ENCODE data around the gene LIN37.

DNA sequence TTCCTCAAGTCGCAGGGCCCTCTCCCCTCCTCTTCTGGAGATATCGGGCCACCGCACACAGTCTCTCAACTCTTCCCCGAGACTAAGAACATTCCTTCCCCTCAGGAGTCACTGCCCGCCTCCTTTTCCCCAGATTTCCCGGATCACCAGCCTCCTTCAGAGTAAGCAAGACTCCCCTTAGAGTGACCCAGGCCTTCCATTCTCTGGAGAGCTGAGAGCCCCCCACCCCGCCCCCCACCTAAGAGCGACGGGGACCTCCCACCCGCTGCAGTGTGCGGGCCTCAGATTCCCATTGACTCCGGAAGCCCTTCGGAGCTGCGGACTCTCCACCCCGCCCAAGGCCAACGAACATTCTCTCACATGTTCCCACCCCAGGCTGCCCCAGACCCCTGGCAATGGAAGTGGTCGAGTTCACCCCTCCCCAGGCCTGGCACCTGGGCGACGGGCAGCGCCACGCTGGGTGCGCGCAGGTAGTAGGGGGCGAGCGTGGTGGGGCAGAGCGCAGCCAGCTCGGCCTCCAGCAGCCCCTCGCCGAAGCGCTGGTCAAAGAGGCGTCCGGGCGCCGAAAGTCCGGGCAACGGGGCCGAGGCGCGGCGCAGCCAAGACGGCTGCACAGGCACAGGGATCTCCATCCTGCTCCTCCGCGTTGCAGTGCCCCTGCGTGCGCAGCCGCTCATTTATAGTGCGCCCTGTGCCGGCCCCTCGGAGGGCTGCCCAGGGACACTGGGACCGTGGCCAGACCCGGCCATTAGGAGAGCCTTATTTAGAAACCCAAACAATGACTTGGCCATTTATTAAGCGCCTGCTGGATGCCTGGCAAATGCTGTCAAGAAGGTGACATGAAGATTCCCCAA, 8.2 kb downstream of the LIN37 start, which contains the start of gene HSPB6:
- TF ChIP-seq, protein P1, sequence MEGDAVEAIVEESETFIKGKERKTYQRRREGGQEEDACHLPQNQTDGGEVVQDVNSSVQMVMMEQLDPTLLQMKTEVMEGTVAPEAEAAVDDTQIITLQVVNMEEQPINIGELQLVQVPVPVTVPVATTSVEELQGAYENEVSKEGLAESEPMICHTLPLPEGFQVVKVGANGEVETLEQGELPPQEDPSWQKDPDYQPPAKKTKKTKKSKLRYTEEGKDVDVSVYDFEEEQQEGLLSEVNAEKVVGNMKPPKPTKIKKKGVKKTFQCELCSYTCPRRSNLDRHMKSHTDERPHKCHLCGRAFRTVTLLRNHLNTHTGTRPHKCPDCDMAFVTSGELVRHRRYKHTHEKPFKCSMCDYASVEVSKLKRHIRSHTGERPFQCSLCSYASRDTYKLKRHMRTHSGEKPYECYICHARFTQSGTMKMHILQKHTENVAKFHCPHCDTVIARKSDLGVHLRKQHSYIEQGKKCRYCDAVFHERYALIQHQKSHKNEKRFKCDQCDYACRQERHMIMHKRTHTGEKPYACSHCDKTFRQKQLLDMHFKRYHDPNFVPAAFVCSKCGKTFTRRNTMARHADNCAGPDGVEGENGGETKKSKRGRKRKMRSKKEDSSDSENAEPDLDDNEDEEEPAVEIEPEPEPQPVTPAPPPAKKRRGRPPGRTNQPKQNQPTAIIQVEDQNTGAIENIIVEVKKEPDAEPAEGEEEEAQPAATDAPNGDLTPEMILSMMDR (IDR thresholded peaks at IDR 0.05): no peak
- no peak for TF ChIP-seq EP300 (IDR thresholded peaks at IDR 0.05)
